ENCODE data around the gene CHAC2. TPM values are rescaled to one million over a fixed set of nuclear protein-coding genes. Genes with fewer than 3 reads are reported as not detected.

CHAC2 gene
- total RNA-seq, 3 donors from 2014 or later (not counting 1 experiment from before 2014, with no cell fraction given) = 0.83 to 1.5 (median 1.4) TPM

DNA sequence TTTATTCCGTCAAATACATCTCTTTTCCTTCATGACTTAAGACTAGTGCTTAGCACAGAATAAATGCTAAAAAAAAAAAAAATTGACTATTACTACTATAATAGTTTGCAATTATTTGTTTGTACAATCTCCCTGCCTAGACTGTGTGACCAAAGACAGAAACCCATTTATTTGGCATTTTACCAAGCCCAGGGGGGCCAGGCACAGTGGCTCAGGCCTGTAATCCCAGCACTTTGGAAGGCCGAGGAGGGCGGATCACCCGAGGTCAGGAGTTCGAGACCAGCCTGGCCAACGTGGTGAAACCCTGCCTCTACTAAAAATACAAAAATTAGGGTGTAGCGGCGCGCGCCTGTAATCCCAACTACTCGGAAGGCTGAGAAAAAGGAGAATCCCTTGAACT is 17.8 kb downstream of the CHAC2 start:
- Histone ChIP-seq H3K27me3 (ENCODE audit: control insufficient read depth, insufficient read depth, low read length) (no peaks in the 10 kb centered on the region), H3K9me3 (ENCODE audit: control insufficient read depth, insufficient read depth, low read length) (no peaks in the 10 kb centered on the region), H3K27ac (ENCODE audit: low read length) (no peak overlapping the region), H3K36me3 (ENCODE audit: control insufficient read depth, insufficient read depth, low read length) (peaks cover 4% of the 10 kb centered on the region), H3K4me1 (ENCODE audit: control insufficient read depth, insufficient read depth, low read length) (peaks cover 12% of the 10 kb centered on the region), H3K4me3 (ENCODE audit: low read length) (no peak overlapping the region)
- TF ChIP-seq, protein P1, sequence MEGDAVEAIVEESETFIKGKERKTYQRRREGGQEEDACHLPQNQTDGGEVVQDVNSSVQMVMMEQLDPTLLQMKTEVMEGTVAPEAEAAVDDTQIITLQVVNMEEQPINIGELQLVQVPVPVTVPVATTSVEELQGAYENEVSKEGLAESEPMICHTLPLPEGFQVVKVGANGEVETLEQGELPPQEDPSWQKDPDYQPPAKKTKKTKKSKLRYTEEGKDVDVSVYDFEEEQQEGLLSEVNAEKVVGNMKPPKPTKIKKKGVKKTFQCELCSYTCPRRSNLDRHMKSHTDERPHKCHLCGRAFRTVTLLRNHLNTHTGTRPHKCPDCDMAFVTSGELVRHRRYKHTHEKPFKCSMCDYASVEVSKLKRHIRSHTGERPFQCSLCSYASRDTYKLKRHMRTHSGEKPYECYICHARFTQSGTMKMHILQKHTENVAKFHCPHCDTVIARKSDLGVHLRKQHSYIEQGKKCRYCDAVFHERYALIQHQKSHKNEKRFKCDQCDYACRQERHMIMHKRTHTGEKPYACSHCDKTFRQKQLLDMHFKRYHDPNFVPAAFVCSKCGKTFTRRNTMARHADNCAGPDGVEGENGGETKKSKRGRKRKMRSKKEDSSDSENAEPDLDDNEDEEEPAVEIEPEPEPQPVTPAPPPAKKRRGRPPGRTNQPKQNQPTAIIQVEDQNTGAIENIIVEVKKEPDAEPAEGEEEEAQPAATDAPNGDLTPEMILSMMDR (IDR thresholded peaks at IDR 0.05) = no peak
- Mint-ChIP-seq H3K4me3 (peak overlapping the region; percentile 95), H3K27ac (peak overlapping the region; percentile 94 to 96), H3K36me3 (no peaks in the 10 kb centered on the region), H3K4me1 (peaks cover 42 to 45% of the 10 kb centered on the region in 2 donors), H3K27me3 (ENCODE audit: low read depth in 2 of 2) (no peaks in the 10 kb centered on the region), H3K9me3 (no peaks in the 10 kb centered on the region)
- intact Hi-C loops (cut with micrococcal nuclease) = loop anchor here (5.0 kb wide), 1 partner anchor 1832 kb away; the partner anchor contains the start of gene PPP4R3B
- WGBS (ENCODE audit: insufficient coverage) = 83% methylated on average over 10 of the region's 11 CpGs
- DNase-seq (no peak), ATAC-seq (no peak)

GRCh38 chr2:53786352-53786704 is 18.7 kb downstream of the CHAC2 start:
- Histone ChIP-seq H3K9me3 (ENCODE audit: control insufficient read depth, insufficient read depth, low read length) (no peaks in the 10 kb centered on the region), H3K27ac (ENCODE audit: low read length) (peak overlapping the region; percentile 82), H3K36me3 (ENCODE audit: control insufficient read depth, insufficient read depth, low read length) (peaks cover 4% of the 10 kb centered on the region), H3K4me3 (ENCODE audit: low read length) (peak overlapping the region; percentile 85), H3K27me3 (ENCODE audit: control insufficient read depth, insufficient read depth, low read length) (no peaks in the 10 kb centered on the region), H3K4me1 (ENCODE audit: control insufficient read depth, insufficient read depth, low read length) (peaks cover 12% of the 10 kb centered on the region)
- Mint-ChIP-seq H3K36me3 (no peaks in the 10 kb centered on the region), H3K27me3 (ENCODE audit: low read depth in 2 of 2) (no peaks in the 10 kb centered on the region), H3K27ac (peak overlapping the region; percentile 94 to 96), H3K4me1 (peaks cover 42 to 45% of the 10 kb centered on the region in 2 donors), H3K4me3 (peak overlapping the region; percentile 95), H3K9me3 (no peaks in the 10 kb centered on the region)
- WGBS (ENCODE audit: insufficient coverage) = under 1% methylated on average over 18 of the region's 18 CpGs
- TF ChIP-seq, protein P1 (IDR thresholded peaks at IDR 0.05) = no peak
- ATAC-seq (peak; percentile 37 to 46 (median 44)), DNase-seq (peak; percentile 48 to 58)
- intact Hi-C loops (cut with micrococcal nuclease) = loop anchor here (5.0 kb wide), 1 partner anchor 1831 kb away; the partner anchor contains the start of gene PPP4R3B

GRCh38 chr2:53786705-53787613 is 19.4 kb downstream of the CHAC2 start, which contains the start of the genes ASB3 and ERLEC1:
Gene ASB3 (minus strand): TSS chr2:53786953. CDS start chr2:53765572, 21,381 bp downstream.
Gene ERLEC1 (plus strand): TSS chr2:53787044. CDS start chr2:53787211, 167 bp downstream.
- Histone ChIP-seq H3K27ac (ENCODE audit: low read length) (peak within 1 kb of the TSS; percentile 82), H3K4me3 (ENCODE audit: low read length) (peak within 1 kb of the TSS; percentile 85), H3K36me3 (ENCODE audit: control insufficient read depth, insufficient read depth, low read length) (peaks cover 4% of the 10 kb centered on the region), H3K4me1 (ENCODE audit: control insufficient read depth, insufficient read depth, low read length) (peaks cover 12% of the 10 kb centered on the region), H3K9me3 (ENCODE audit: control insufficient read depth, insufficient read depth, low read length) (no peaks in the 10 kb centered on the region), H3K27me3 (ENCODE audit: control insufficient read depth, insufficient read depth, low read length) (no peaks in the 10 kb centered on the region)
- WGBS (ENCODE audit: insufficient coverage) = under 1% methylated on average over 74 of the region's 77 CpGs
- Mint-ChIP-seq H3K4me3 (peak within 1 kb of the TSS; percentile 95), H3K4me1 (peaks cover 42 to 45% of the 10 kb centered on the region in 2 donors), H3K27ac (peak within 1 kb of the TSS; percentile 94 to 96), H3K9me3 (no peaks in the 10 kb centered on the region), H3K36me3 (no peaks in the 10 kb centered on the region), H3K27me3 (ENCODE audit: low read depth in 2 of 2) (no peaks in the 10 kb centered on the region)
- ATAC-seq = peak; percentile 88 to 96 (median 94)
- peak; percentile 86 to 93 for DNase-seq
- TF ChIP-seq, protein P1 (IDR thresholded peaks at IDR 0.05) = no peak
- intact Hi-C loops (cut with micrococcal nuclease) = loop anchor here (1.0 to 5.0 kb wide), 2 partner anchors 20 to 1830 kb away; partner anchors contain the start of genes CHAC2 and PPP4R3B

Data from natural killer cell (primary cell).